HG03095 (cell line): ENCODE measurements around the gene LRRK1.

Source experiments
- ATAC-seq: cut with Tn5 transposase; IDR thresholded peaks from one replicate; pipeline ENCODE4 v1.9.1; 2021; ENCODE audit warnings: moderate library complexity; ENCODE audit not compliant: unreplicated experiment

The LRRK1 gene

DNA sequence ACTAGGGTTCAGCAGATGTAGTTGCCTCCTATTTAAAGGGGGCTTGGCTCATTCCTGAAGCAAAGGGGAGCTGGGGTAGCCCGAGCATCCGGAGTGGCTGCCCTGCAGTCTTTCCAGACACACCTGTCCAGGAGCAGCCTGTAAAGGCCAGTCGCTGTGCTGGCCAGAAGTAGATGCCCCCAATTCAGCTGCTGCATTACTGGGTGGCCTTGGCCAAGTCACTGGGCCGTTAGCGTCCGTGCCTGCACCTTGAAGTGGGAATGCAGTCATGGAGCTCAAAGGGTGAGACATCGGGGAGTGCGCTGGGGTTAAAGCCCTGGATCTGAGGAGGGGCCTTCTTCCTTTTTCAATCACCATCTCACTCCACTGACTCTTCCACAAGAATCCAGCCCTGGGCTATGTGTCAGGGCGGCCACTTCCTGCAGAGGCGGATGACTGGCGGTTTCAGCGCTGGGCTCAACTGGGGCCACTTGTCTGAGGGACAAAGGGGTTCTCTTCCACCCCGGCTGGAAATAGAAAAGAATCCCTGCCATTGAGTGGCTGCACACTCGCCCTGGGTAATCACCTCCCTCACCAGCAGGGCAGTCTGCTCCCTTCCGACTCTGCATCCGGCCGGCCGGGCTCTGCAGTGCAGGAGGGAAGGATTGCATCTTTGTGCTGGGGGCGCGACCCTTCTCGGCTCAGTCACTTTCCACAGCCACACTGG, 27.7 kb upstream of the LRRK1 start:
- no peak for ATAC-seq

GRCh38 chr15:100892013-100892355, 27.2 kb upstream of the LRRK1 start:
- no peak for ATAC-seq

- ATAC-seq: no peak
Measured at GRCh38 chr15:100893261-100893963, 25.7 kb upstream of the LRRK1 start.

- no peak for ATAC-seq
Measured at GRCh38 chr15:100893964-100894295, 25.2 kb upstream of the LRRK1 start.

- no peak for ATAC-seq
Measured at GRCh38 chr15:100895721-100896120, 23.4 kb upstream of the LRRK1 start.

DNA sequence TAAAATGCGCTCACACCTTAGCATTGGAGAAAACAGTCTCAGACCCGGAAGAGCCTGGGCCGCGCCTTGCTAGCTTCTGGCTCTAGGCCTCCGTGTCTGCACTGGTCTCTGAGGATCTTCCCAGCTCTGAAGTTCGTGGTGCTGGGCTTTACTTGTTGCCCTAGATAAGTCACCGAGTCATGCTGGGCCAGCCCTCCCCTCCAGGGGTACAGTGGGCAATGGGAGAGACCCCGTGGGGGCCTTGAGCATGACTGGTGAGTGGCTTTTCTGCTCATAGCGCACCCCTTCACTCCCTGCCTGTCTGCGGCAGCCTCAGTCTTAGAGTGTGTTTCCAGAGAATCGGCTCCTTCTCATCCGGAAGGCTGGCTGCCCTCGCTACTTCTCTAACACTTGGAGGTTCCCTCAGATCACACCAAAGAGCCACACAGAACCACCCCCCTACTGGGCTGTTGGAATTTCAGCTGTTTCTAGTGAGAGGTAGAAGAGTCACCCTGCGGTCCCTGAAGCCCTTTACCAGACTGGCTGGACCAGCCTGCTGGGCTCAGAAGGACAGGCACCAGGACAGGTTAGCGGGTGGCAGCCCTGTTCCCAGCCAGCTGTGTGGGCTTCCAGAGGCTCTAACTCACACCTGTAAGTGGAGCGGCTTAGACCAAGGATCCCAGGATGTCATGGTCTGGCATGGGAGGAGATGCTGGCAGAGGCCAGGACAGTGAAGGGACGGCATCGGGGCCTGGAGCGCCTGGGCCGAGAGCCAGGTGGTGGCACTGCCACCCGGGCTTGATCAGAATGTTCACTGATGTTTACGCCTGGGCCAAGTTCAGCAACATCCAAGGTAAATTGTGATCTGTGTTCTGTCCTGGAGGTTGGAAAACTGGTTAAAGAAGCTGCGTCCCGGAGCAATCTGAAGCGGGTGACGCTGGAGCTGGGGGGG, 21.7 kb upstream of the LRRK1 start:
- no peak for ATAC-seq

DNA sequence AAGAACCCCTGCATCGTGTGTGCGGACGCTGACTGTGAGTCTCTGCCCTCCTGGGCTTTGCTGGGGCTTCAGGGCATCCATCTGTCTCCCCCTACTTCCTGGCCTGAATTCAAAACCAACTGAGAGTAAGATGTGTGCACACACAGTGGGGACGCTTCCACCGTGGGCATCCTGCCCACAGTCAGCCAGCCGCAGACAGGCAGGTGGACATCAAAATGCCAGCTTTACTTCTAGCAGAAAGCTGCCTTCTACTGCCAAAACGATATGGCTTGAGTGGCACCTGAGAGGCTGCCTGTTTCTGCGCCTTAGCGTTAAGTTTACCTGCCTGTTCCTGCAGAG, 21.0 kb upstream of the LRRK1 start:
- ATAC-seq: no peak

GRCh38 chr15:100898661-100899462, 20.3 kb upstream of the LRRK1 start:
- no peak for ATAC-seq

- ATAC-seq: no peak
Measured at GRCh38 chr15:100899601-100900000, 19.6 kb upstream of the LRRK1 start.

DNA sequence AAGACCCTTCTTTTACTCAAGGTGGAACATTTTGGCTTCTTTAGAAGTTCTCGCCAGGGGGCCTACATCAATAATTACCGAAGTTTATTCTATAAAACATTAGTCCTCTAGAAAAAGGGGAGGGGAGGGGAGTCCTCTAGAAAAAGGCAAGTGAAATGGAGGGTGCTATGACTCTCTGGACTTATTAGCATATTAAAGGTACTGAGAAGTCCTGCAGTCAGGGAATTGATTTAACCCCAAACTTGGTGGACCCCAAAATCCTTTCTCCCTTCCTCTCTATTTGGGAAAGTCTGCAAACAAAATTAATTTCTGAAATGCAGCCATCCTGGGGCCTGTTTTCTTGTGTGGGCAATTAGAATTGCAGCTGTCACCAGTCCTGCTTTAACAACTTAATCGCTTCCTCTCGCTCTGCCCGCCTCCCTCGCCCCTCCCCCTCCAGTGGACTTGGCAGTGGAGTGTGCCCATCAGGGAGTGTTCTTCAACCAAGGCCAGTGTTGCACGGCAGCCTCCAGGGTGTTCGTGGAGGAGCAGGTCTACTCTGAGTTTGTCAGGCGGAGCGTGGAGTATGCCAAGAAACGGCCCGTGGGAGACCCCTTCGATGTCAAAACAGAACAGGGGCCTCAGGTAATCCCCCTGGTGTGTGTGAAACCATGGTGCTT, 18.9 kb upstream of the LRRK1 start:
- no peak for ATAC-seq

DNA sequence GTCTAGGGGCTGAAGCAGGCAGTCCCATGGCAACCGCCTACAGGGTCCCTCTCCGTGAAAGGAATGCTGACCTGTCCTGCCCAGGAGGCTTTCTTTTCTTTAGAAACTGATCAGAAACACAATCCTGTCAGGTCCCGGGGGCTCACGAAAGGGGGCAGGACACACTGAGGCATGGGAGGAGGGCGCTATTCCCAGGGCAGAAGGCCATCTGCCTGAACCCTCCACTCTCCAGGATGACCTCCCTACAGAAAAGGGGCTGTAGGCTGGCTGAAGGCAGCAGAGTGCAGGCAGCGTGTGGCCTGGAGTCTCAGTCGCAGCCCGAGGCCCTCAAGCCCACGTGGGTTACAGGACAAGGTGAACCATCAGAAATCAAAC, 18.4 kb upstream of the LRRK1 start:
- ATAC-seq: no peak

GRCh38 chr15:100901296-100901695, 17.9 kb upstream of the LRRK1 start:
- ATAC-seq: no peak

GRCh38 chr15:100901702-100902435, 17.3 kb upstream of the LRRK1 start:
- no peak for ATAC-seq

- peak; percentile 62 for ATAC-seq
Measured at GRCh38 chr15:100902436-100903167, 16.6 kb upstream of the LRRK1 start.

- no peak for ATAC-seq
Measured at GRCh38 chr15:100903168-100903554, 16.0 kb upstream of the LRRK1 start.

DNA sequence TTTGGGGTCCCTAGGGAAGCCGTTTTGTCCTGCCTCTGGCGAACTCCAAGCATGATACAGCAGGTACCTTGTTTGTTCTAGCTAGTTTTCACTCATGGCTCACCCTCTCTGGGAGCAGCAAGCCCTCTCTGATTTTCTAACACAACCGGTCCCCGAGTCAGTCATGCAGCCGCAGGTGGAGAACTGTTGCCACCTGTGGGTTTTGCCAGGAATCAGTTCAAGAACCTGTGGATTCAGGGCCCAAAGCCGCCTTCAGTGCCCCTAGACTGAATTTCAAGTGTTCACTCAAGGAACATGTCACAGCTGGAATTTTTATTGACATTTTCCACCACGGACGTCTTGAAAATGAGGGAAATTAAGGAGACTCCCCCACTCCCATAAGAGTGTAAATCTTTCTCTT, 13.3 kb upstream of the LRRK1 start:
- no peak for ATAC-seq

- no peak for ATAC-seq
Measured at GRCh38 chr15:100908466-100908865, 10.7 kb upstream of the LRRK1 start.

- ATAC-seq: no peak
Measured at GRCh38 chr15:100909565-100909964, 9.6 kb upstream of the LRRK1 start.
